ENCODE results near the gene DNLZ. TPM values are rescaled to one million over a fixed set of nuclear protein-coding genes. Genes with fewer than 3 reads are reported as not detected.
"Not testable (repeated sequence)": the region's sequence is repeated elsewhere in the genome, so short reads cannot be mapped to it uniquely, and the experiment has no call there.

DNLZ gene
- total RNA-seq, 1 donor from 2014 or later = 20.0 TPM

GRCh38 chr9:136320972-136321371 is 42.6 kb downstream of the DNLZ start:
- intact Hi-C loops (cut with micrococcal nuclease) = not testable (repeated sequence)

GRCh38 chr9:136319955-136320354 is 43.6 kb downstream of the DNLZ start:
- intact Hi-C loops (cut with micrococcal nuclease) = not testable (repeated sequence)

GRCh38 chr9:136319244-136319643 is 44.3 kb downstream of the DNLZ start:
- intact Hi-C loops (cut with micrococcal nuclease) = not testable (repeated sequence)

- intact Hi-C loops (cut with micrococcal nuclease) = no loop called here
Observed at GRCh38 chr9:136318776-136319241, 44.7 kb downstream of the DNLZ start.

GRCh38 chr9:136318111-136318775 is 45.3 kb downstream of the DNLZ start:
- intact Hi-C loops (cut with micrococcal nuclease) = no loop called here

GRCh38 chr9:136317695-136318094 is 45.8 kb downstream of the DNLZ start:
- intact Hi-C loops (cut with micrococcal nuclease) = no loop called here

- intact Hi-C loops (cut with micrococcal nuclease) = no loop called here
Observed at GRCh38 chr9:136316896-136317676, 46.5 kb downstream of the DNLZ start.

GRCh38 chr9:136316271-136316751 is 47.2 kb downstream of the DNLZ start:
- intact Hi-C loops (cut with micrococcal nuclease) = no loop called here

GRCh38 chr9:136314944-136315343 is 48.6 kb downstream of the DNLZ start:
- intact Hi-C loops (cut with micrococcal nuclease) = no loop called here

- intact Hi-C loops (cut with micrococcal nuclease) = no loop called here
Observed at GRCh38 chr9:136314056-136314416, 49.5 kb downstream of the DNLZ start.

- intact Hi-C loops (cut with micrococcal nuclease) = no loop called here
Observed at GRCh38 chr9:136313111-136314055, 50.2 kb downstream of the DNLZ start.

- intact Hi-C loops (cut with micrococcal nuclease) = no loop called here
Observed at GRCh38 chr9:136312436-136312835, 51.1 kb downstream of the DNLZ start.

GRCh38 chr9:136312009-136312375 is 51.6 kb downstream of the DNLZ start:
- intact Hi-C loops (cut with micrococcal nuclease) = no loop called here

GRCh38 chr9:136311051-136312008 is 52.2 kb downstream of the DNLZ start:
- intact Hi-C loops (cut with micrococcal nuclease) = no loop called here

GRCh38 chr9:136310273-136311030 is 53.1 kb downstream of the DNLZ start:
- intact Hi-C loops (cut with micrococcal nuclease) = no loop called here

GRCh38 chr9:136309806-136310220 is 53.7 kb downstream of the DNLZ start:
- intact Hi-C loops (cut with micrococcal nuclease) = no loop called here
